Neural cell (in vitro differentiated cells): ENCODE data around the gene RAC2. TPM values are rescaled to one million over a fixed set of nuclear protein-coding genes. Genes with fewer than 3 reads are reported as not detected.

Experiments
- H2AFZ ChIP-seq: fragments of 200-600, 300-800 bp; sonication (generic), shearing (Covaris generic); 2 replicates; pipeline ENCODE4 v1.6.0; 2014; ENCODE audit warnings: low read depth, mild to moderate bottlenecking, antibody characterized with exemption, low read length, moderate library complexity
- H3F3A ChIP-seq: fragments of 200-600 bp; shearing (Covaris generic); 2 replicates; pipeline ENCODE4 v1.6.1; 2016; ENCODE audit warnings: mild to moderate bottlenecking, moderate library complexity, mixed read lengths, antibody characterized with exemption, low read length; ENCODE audit not compliant: insufficient read depth, poor library complexity, severe bottlenecking
- H3K27ac ChIP-seq: fragments of 200-600, 300-800 bp; sonication (generic), shearing (Covaris generic); 2 replicates; pipeline ENCODE4 v1.5.1; 2014; ENCODE audit warnings: mild to moderate bottlenecking, low read length, moderate library complexity
- H3K27me3 ChIP-seq: fragments of 300-800, 200-600 bp; sonication (generic), shearing (Covaris generic); 2 replicates; pipeline ENCODE4 v1.6.0; 2014; ENCODE audit warnings: mild to moderate bottlenecking, low read depth, low read length, moderate library complexity; ENCODE audit not compliant: insufficient read depth
- H3K36me3 ChIP-seq: fragments of 300-800, 200-600 bp; sonication (generic), shearing (Covaris generic); 2 replicates; pipeline ENCODE4 v1.5.1; 2014; ENCODE audit warnings: mild to moderate bottlenecking, antibody characterized with exemption, low read length, moderate library complexity; ENCODE audit not compliant: insufficient read depth
- H3K4me2 ChIP-seq: fragments of 300-800, 200-600 bp; sonication (generic), shearing (Covaris generic); 2 replicates; pipeline ENCODE4 v1.6.0; 2014; ENCODE audit warnings: mild to moderate bottlenecking, low read length
- H3K4me3 ChIP-seq: fragments of 300-800, 200-600 bp; sonication (generic), shearing (Covaris generic); 2 replicates; pipeline ENCODE4 v1.5.1; 2014; ENCODE audit warnings: mild to moderate bottlenecking, low read length, moderate library complexity
- H3K79me2 ChIP-seq: fragments of 200-600 bp; shearing (Covaris generic); replicated peaks from 2 replicates; pipeline ENCODE4 v1.6.0; 2014; ENCODE audit warnings: mild to moderate bottlenecking, low read length, moderate library complexity; ENCODE audit not compliant: insufficient read depth
- H3K9ac ChIP-seq: fragments of 300-800, 200-600 bp; sonication (generic), shearing (Covaris generic); 2 replicates; pipeline ENCODE4 v1.6.1; 2016; ENCODE audit warnings: mild to moderate bottlenecking, low read length, mixed read lengths
- H3K9me2 ChIP-seq: fragments of 200-600 bp; shearing (Covaris generic); 2 replicates; pipeline ENCODE4 v1.6.1; 2016; ENCODE audit warnings: mild to moderate bottlenecking, low read length, mixed read lengths; ENCODE audit not compliant: insufficient read depth
- H3K9me3 ChIP-seq: fragments of 200-600, 300-800 bp; sonication (generic), shearing (Covaris generic); 2 replicates; pipeline ENCODE4 v1.6.1; 2016; ENCODE audit warnings: mild to moderate bottlenecking, mixed run types, low read length, moderate library complexity, mixed read lengths
- H4K20me1 ChIP-seq: fragments of 200-600 bp; shearing (Covaris generic); 2 replicates; pipeline ENCODE4 v1.6.1; 2016; ENCODE audit warnings: mild to moderate bottlenecking, mixed run types; ENCODE audit not compliant: insufficient read depth
- CTCF ChIP-seq: fragments of 450-650 bp; IDR thresholded peaks from 2 replicates; pipeline ENCODE4 v1.5.1; 2014; ENCODE audit warnings: antibody characterized with exemption, mild to moderate bottlenecking, moderate library complexity; ENCODE audit not compliant: poor library complexity, severe bottlenecking
- EP300 ChIP-seq: fragments of 450-650 bp; conservative IDR thresholded peaks from 2 replicates; pipeline ENCODE4 v1.6.1; 2014; ENCODE audit warnings: antibody characterized with exemption, mild to moderate bottlenecking, moderate library complexity; ENCODE audit not compliant: poor library complexity, severe bottlenecking
- EZH2 ChIP-seq: fragments of 200-600, 300-800 bp; shearing (Covaris generic), sonication (generic); IDR thresholded peaks from 2 replicates; pipeline ENCODE4 v1.6.1; 2014; ENCODE audit warnings: antibody characterized with exemption, low read length, borderline replicate concordance, mild to moderate bottlenecking; ENCODE audit not compliant: insufficient read depth, poor library complexity, severe bottlenecking
- MXI1 ChIP-seq: fragments of 450-650 bp; conservative IDR thresholded peaks from 2 replicates; pipeline ENCODE4 v1.6.1; 2014; ENCODE audit warnings: antibody characterized with exemption, mild to moderate bottlenecking; ENCODE audit not compliant: poor library complexity, severe bottlenecking
- POLR2AphosphoS5 ChIP-seq: IDR thresholded peaks from 2 replicates; pipeline ENCODE4 v1.6.1; 2012
- RAD21 ChIP-seq: fragments of 450-650 bp; conservative IDR thresholded peaks from 2 replicates; pipeline ENCODE4 v1.6.1; 2014; ENCODE audit warnings: antibody characterized with exemption, mild to moderate bottlenecking, moderate library complexity
- REST ChIP-seq: IDR thresholded peaks from 2 replicates; pipeline ENCODE4 v1.6.1; 2012; ENCODE audit warnings: borderline replicate concordance
- SMC3 ChIP-seq: fragments of 450-650 bp; conservative IDR thresholded peaks from 2 replicates; pipeline ENCODE4 v1.6.1; 2014; ENCODE audit warnings: antibody characterized with exemption, mild to moderate bottlenecking, moderate library complexity; ENCODE audit not compliant: poor library complexity
- TAF1 ChIP-seq: IDR thresholded peaks from 2 replicates; pipeline ENCODE4 v1.6.1; 2012; ENCODE audit warnings: low read depth
- polyA plus RNA-seq: library from polyadenylated mRNA; depleted of rRNA; stranded (reverse); fragments of >200 nt; gene quantifications from 2 replicates; pipeline ENCODE4 v1.2.3, GENCODE V29; 2014

The RAC2 gene
- polyA plus RNA-seq, 1 donor from 2014 or later = not detected

- no peaks in the 10 kb centered on the region for H4K20me1 ChIP-seq
- no peak overlapping the region for H3K9ac ChIP-seq
- no peak overlapping the region for H2AFZ ChIP-seq
- TF ChIP-seq RAD21 (no peak), CTCF (no peak), SMC3 (no peak), POLR2AphosphoS5 (no peak), MXI1 (no peak), TAF1 (no peak), EZH2 (no peak), REST (no peak), EP300 (no peak)
- H3K9me3 ChIP-seq = no peaks in the 10 kb centered on the region
- no peak overlapping the region for H3K27ac ChIP-seq
- H3K4me3 ChIP-seq = no peak overlapping the region
- no peaks in the 10 kb centered on the region for H3F3A ChIP-seq
- no peak overlapping the region for H3K4me2 ChIP-seq
- H3K27me3 ChIP-seq = no peaks in the 10 kb centered on the region
- no peaks in the 10 kb centered on the region for H3K9me2 ChIP-seq
- H3K36me3 ChIP-seq = no peaks in the 10 kb centered on the region
- no peaks in the 10 kb centered on the region for H3K79me2 ChIP-seq
Observed at GRCh38 chr22:37266581-37267134, 22.6 kb upstream of the RAC2 start.

- Histone ChIP-seq H3K36me3 (no peaks in the 10 kb centered on the region), H3K9me2 (no peaks in the 10 kb centered on the region), H3K79me2 (no peaks in the 10 kb centered on the region), H3F3A (no peaks in the 10 kb centered on the region), H3K4me2 (no peak overlapping the region), H3K27me3 (no peaks in the 10 kb centered on the region), H3K4me3 (no peak overlapping the region), H2AFZ (no peak overlapping the region), H3K9me3 (no peaks in the 10 kb centered on the region), H3K9ac (no peak overlapping the region), H4K20me1 (no peaks in the 10 kb centered on the region), H3K27ac (no peak overlapping the region)
- no peak for TF ChIP-seq MXI1
- no peak for TF ChIP-seq EP300
- no peak for TF ChIP-seq POLR2AphosphoS5
Observed at GRCh38 chr22:37263966-37264887, 20.2 kb upstream of the RAC2 start.
